Upper lobe of right lung (tissue), 1 donor: ENCODE results near the gene MYO1B. TPM values are rescaled to one million over a fixed set of nuclear protein-coding genes. Genes with fewer than 3 reads are reported as not detected.

Experiments used
- ATAC-seq: fragments of 200-7000 bp; cut with Tn5 transposase; one replicate; pipeline ENCODE4 v1.9.1; 2020; ENCODE audit warnings: mild to moderate bottlenecking, moderate library complexity
- DNase-seq: peaks from one replicate; pipeline ENCODE4 v3.0.0-alpha.2; 2020
- H3K27ac ChIP-seq: fragments of 200-600 bp; one replicate; pipeline ENCODE4 v1.8.0; 2022
- H3K27me3 ChIP-seq: fragments of 200-600 bp; one replicate; pipeline ENCODE4 v1.8.0; 2022; ENCODE audit warnings: mild to moderate bottlenecking
- H3K36me3 ChIP-seq: fragments of 200-600 bp; one replicate; pipeline ENCODE4 v1.8.0; 2022
- H3K4me1 ChIP-seq: fragments of 200-600 bp; one replicate; pipeline ENCODE4 v1.8.0; 2022
- H3K4me3 ChIP-seq: fragments of 200-600 bp; one replicate; pipeline ENCODE4 v1.8.0; 2022; ENCODE audit warnings: mild to moderate bottlenecking
- H3K9me3 ChIP-seq: fragments of 200-600 bp; one replicate; pipeline ENCODE4 v1.8.0; 2022
- CTCF ChIP-seq: fragments of 200-600 bp; IDR thresholded peaks from one replicate; pipeline ENCODE4 v1.8.0; 2022; ENCODE audit warnings: antibody characterized with exemption
- intact Hi-C: fragments of 100-400 bp; cut with DNase I; formaldehyde crosslinking; loops from one replicate; pipeline ENCODE4 v1.11.0; 2022
- total RNA-seq: library from RNA; stranded (reverse); fragmentation: NEBNext Ultra II Directional; extraction: Animal tissue kit (Norgen Biotek cat#: 25700); gene quantifications from one replicate; pipeline ENCODE4 v1.2.1, GENCODE V29; 2021
- donor health status: DM: no; HTN: yes; CAD: no; lungs with severe emphysema.

The MYO1B gene
- total RNA-seq, 1 donor from 2014 or later: 231 TPM

- no peak for ATAC-seq
- no peaks in the 10 kb centered on the region for H3K36me3 ChIP-seq
- no peaks in the 10 kb centered on the region for H3K27me3 ChIP-seq
- H3K9me3 ChIP-seq: no peaks in the 10 kb centered on the region
- no peak overlapping the region for H3K27ac ChIP-seq
- H3K4me1 ChIP-seq: peaks cover 31% of the 10 kb centered on the region
- no peak for TF ChIP-seq CTCF
- intact Hi-C loops: no loop called here
- DNase-seq: no peak
- H3K4me3 ChIP-seq: no peak overlapping the region
These were observed 17.2 kb downstream of the MYO1B start for GRCh38 chr2:191262436-191262835.

- Histone ChIP-seq H3K27ac (no peak overlapping the region), H3K4me3 (no peak overlapping the region), H3K4me1 (peaks cover 31% of the 10 kb centered on the region), H3K27me3 (no peaks in the 10 kb centered on the region), H3K36me3 (no peaks in the 10 kb centered on the region), H3K9me3 (no peaks in the 10 kb centered on the region)
- no peak for DNase-seq
- intact Hi-C loops: no loop called here
- no peak for TF ChIP-seq CTCF
- peak; percentile 42 for ATAC-seq
These were observed 17.8 kb downstream of the MYO1B start for GRCh38 chr2:191263050-191263449.

- no peak for ATAC-seq
- Histone ChIP-seq H3K4me3 (no peak overlapping the region), H3K9me3 (no peaks in the 10 kb centered on the region), H3K27me3 (no peaks in the 10 kb centered on the region), H3K4me1 (peaks cover 25% of the 10 kb centered on the region), H3K27ac (no peak overlapping the region), H3K36me3 (no peaks in the 10 kb centered on the region)
- DNase-seq: no peak
- intact Hi-C loops: no loop called here
- TF ChIP-seq CTCF: no peak
These were observed 19.5 kb downstream of the MYO1B start for GRCh38 chr2:191264647-191265081.

- TF ChIP-seq CTCF: no peak
- DNase-seq (no peak), ATAC-seq (peak; percentile 26)
- H3K27me3 ChIP-seq: no peaks in the 10 kb centered on the region
- H3K36me3 ChIP-seq: no peaks in the 10 kb centered on the region
- intact Hi-C loops: no loop called here
- H3K27ac ChIP-seq: peak overlapping the region; percentile 59
- peaks cover 26% of the 10 kb centered on the region for H3K4me1 ChIP-seq
- no peaks in the 10 kb centered on the region for H3K9me3 ChIP-seq
- H3K4me3 ChIP-seq: peak overlapping the region; percentile 2
These were observed 20.3 kb downstream of the MYO1B start for GRCh38 chr2:191265311-191266170.

GRCh38 chr2:191266201-191266600, 21.0 kb downstream of the MYO1B start:
- peaks cover 32% of the 10 kb centered on the region for H3K4me1 ChIP-seq
- H3K4me3 ChIP-seq: peak overlapping the region; percentile 2
- H3K36me3 ChIP-seq: no peaks in the 10 kb centered on the region
- no peaks in the 10 kb centered on the region for H3K9me3 ChIP-seq
- no peak for ATAC-seq
- TF ChIP-seq CTCF: no peak
- H3K27ac ChIP-seq: peak overlapping the region; percentile 59
- no peak for DNase-seq
- intact Hi-C loops: no loop called here
- H3K27me3 ChIP-seq: no peaks in the 10 kb centered on the region
